Kidney capillary endothelial cell (primary cell): ENCODE results near the gene MTMR8.

Source experiments
- DNase-seq: peaks from one replicate; pipeline ENCODE4 v3.0.0-alpha.2; 2018; ENCODE audit warnings: low spot score

MTMR8 gene

DNA sequence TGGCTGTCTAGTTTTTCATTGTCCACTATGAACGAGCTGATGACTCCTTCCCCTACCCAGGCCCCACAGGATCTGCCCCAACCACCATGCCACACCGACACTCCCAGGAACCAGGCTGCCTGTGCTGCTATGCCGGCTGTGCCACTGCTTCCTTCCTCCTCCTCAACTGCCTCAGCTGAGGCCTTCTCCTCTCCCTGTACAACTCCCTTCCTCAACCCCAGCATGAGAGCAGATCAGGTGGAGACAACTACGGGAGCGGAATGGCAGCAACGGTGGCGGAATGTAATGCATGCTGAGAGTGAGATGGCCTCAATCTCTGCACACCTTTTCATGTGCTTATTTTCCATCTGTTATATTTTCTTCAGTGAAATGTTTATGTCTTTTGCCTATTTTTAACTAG lies 88.5 kb downstream of the MTMR8 start:
- DNase-seq: no peak

DNA sequence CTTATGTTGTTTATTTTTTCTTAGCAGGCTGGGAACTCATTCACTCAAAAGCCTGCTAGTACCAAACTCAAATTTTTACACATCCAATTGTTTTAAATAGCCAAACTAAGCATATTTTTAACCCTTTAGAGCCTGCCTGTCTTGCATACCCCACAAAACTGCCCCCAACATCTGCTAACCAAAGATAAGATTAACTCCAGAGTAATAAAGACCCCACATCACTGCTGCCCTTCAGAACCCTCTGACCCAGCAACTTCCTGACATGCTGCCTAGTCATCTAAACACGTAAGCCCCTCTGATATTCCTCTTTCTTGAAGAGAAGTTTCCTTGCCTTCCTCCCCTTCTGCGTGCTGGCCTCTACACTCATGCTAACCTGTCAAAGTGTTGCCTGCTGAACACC lies 104.1 kb downstream of the MTMR8 start:
- DNase-seq: no peak

DNA sequence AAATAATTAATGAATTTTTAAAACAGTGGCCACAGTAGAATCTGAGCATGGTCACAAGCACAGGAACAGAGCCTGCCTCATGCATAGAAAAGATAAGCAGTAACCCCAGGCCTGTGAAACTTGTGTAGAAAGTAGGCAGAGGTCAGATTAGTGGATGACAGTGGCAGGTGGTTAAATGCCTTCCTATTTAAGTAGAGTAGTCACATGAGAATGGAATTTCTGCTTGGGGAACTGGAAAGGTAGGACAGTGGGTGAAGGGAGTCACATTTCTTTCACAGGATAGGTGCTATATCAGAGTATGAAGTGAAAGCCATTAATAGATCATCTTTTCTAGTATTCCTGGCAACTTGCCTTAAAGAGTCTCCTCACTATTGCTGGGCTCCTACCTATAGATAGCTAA lies 130.0 kb downstream of the MTMR8 start:
- DNase-seq: no peak

DNA sequence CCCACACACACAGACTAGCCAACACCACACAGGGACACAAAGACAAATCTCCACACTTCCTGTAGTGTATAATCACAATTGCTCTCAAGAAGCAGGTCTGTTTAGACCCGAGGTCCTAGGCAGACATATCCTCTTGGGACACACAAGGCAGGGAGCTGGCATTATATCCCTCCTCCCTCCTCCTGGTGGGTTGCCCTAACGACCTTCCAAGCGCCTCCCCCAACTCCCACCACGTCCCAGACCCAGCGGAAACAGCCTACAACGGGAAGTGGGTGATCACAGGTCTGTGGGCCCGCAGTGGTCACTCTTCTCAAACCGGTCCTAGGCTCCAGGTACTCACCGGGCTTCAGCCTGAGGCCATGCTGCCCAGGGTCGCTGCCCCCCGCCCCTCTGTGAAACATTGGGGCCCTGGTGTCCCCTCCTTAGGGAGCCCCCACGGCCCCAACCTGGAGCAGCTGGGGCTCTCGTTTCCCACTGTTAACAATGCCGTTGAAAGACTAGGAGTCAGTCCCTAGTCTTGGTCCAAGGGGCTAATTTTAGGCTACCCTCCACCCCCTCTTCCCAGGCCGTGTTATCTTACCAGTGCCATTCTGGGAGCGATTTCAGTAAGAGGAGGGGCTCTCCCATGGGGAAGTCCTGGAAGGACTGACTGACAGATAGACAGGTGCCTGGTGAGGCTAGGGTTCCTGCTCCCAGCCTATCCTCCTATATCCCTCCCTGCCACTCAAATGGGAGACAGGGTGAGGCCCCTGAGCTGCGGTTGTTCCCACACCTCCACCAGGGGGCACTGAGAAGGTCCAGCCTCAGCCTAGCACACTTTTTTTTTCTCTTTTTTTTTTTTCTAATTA lies 164.9 kb downstream of the MTMR8 start, which contains the start of gene ASB12:
Gene ASB12 (minus strand): TSS at position 485 of the 848 bp plus-strand sequence. CDS start 4,957 bp downstream, outside the sequence.
- no peak for DNase-seq

DNA sequence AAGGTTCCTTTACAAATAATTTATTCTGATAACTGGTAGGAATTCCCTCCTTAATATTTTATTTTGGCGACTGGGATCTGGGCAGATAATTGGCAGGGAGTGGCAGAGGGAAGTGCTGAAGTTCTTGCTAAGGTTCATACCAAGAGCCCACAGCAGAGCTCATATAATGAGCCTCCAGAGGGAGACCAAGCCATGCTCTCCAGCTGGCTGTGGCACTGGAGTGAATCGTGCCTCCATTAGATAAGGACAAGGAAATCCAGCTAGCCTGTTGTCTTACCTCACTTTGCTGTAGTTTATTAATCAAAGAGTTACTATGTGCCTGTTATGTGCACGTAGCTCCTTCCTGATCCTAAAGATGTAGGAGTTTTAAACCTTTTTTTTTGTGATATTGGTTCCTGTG lies 166.1 kb downstream of the MTMR8 start:
- DNase-seq: no peak
